Activated CD4-positive, alpha-beta T cell treated with anti-CD3 and anti-CD28 coated beads, Interleukin-2, amount 50 U/mL, for 1 hour (primary cell): Measurements from ENCODE around the gene INHA.

Source experiments
- DNase-seq: peaks from one replicate; pipeline ENCODE4 v3.0.0-alpha.2; 2020

Gene INHA

GRCh38 chr2:219559156-219559915 lies 12.8 kb upstream of the INHA start:
- DNase-seq: no peak

GRCh38 chr2:219560037-219560892 lies 11.8 kb upstream of the INHA start:
- DNase-seq: no peak

- DNase-seq: no peak
These were observed 11.3 kb upstream of the INHA start for GRCh38 chr2:219560893-219561178.

- DNase-seq: no peak
These were observed 10.7 kb upstream of the INHA start for GRCh38 chr2:219561179-219562048.

- DNase-seq: no peak
These were observed 9.8 kb upstream of the INHA start for GRCh38 chr2:219562049-219563020.

- no peak for DNase-seq
These were observed 8.7 kb upstream of the INHA start for GRCh38 chr2:219563271-219563928.

- no peak for DNase-seq
These were observed 6.7 kb upstream of the INHA start for GRCh38 chr2:219565130-219566080.

GRCh38 chr2:219566640-219567039 lies 5.5 kb upstream of the INHA start:
- no peak for DNase-seq

- DNase-seq: no peak
These were observed 5.0 kb upstream of the INHA start for GRCh38 chr2:219567131-219567530.

- DNase-seq: no peak
These were observed 4.2 kb upstream of the INHA start for GRCh38 chr2:219567791-219568361.

- DNase-seq: no peak
These were observed 3.1 kb upstream of the INHA start for GRCh38 chr2:219569041-219569440.

- no peak for DNase-seq
These were observed 2.5 kb upstream of the INHA start for GRCh38 chr2:219569635-219570034.

- no peak for DNase-seq
These were observed 1.8 kb upstream of the INHA start for GRCh38 chr2:219570194-219570923.

- DNase-seq: no peak
These were observed 1.2 kb upstream of the INHA start for GRCh38 chr2:219570924-219571310.

- DNase-seq: no peak
These were observed 536 bp upstream of the INHA start, which contains the start of gene OBSL1 for GRCh38 chr2:219571311-219572236. Gene OBSL1, minus strand, starts transcription at chr2:219571539. Its CDS starts 307 bp downstream, at chr2:219571232.

GRCh38 chr2:219573166-219573565 lies 1.1 kb downstream of the INHA start:
- DNase-seq: no peak

GRCh38 chr2:219574484-219575311 lies 2.6 kb downstream of the INHA start:
- DNase-seq: no peak
